PFSK-1 (cell line): ENCODE results near the gene TRUB1.

Experiments used
- FOXP2 ChIP-seq: optimal IDR thresholded peaks from 2 replicates; pipeline ENCODE3; 2011; ENCODE audit warnings: borderline replicate concordance, control low read depth, inconsistent platforms; ENCODE audit not compliant: insufficient read depth; ENCODE audit errors: extremely low read length, extremely low read depth
- POLR2AphosphoS5 ChIP-seq: IDR thresholded peaks from 2 replicates; pipeline ENCODE4 v1.6.1; 2012; ENCODE audit warnings: low read depth, mild to moderate bottlenecking, control low read depth, low read length, moderate library complexity
- REST ChIP-seq, 2 experiments: IDR thresholded peaks; 2 replicates each; pipeline versions ENCODE4 v1.6.1 to v1.8.0; 2011 to 2012; ENCODE audit warnings: low read depth in 2 of 2, low read length in 2 of 2, control low read depth in 1 of 2, inconsistent platforms in 1 of 2, mild to moderate bottlenecking in 1 of 2, moderate library complexity in 1 of 2; ENCODE audit not compliant: insufficient read depth in 1 of 2
- SIN3A ChIP-seq: IDR thresholded peaks from 2 replicates; pipeline ENCODE4 v1.6.1; 2012; ENCODE audit warnings: mild to moderate bottlenecking, low read length, moderate library complexity, borderline replicate concordance; ENCODE audit not compliant: insufficient read depth
- TAF1 ChIP-seq: IDR thresholded peaks from 2 replicates; pipeline ENCODE4 v1.6.1; 2012; ENCODE audit warnings: low read length, control low read depth, borderline replicate concordance; ENCODE audit not compliant: insufficient read depth

Gene TRUB1

GRCh38 chr10:114973997-114974396, 36.0 kb downstream of the TRUB1 start:
- TF ChIP-seq REST (IDR thresholded peaks at IDR 0.05; ENCODE audit: insufficient read depth in 1 of 2, low read depth in 2 of 2, low read length in 2 of 2) (no peak), POLR2AphosphoS5 (no peak), FOXP2 (no peak), SIN3A (no peak), TAF1 (no peak)

- TF ChIP-seq FOXP2: no peak
- no peak for TF ChIP-seq SIN3A
- no peak for TF ChIP-seq REST (IDR thresholded peaks at IDR 0.05; ENCODE audit: insufficient read depth in 1 of 2, low read depth in 2 of 2, low read length in 2 of 2)
- no peak for TF ChIP-seq TAF1
- no peak for TF ChIP-seq POLR2AphosphoS5
Observed at GRCh38 chr10:114974625-114975024, 36.6 kb downstream of the TRUB1 start.

GRCh38 chr10:114975091-114975490, 37.1 kb downstream of the TRUB1 start:
- no peak for TF ChIP-seq SIN3A
- no peak for TF ChIP-seq REST (IDR thresholded peaks at IDR 0.05; ENCODE audit: insufficient read depth in 1 of 2, low read depth in 2 of 2, low read length in 2 of 2)
- no peak for TF ChIP-seq TAF1
- no peak for TF ChIP-seq FOXP2
- TF ChIP-seq POLR2AphosphoS5: no peak

- TF ChIP-seq REST (IDR thresholded peaks at IDR 0.05; ENCODE audit: insufficient read depth in 1 of 2, low read depth in 2 of 2, low read length in 2 of 2) (no peak), TAF1 (no peak), SIN3A (no peak), FOXP2 (no peak), POLR2AphosphoS5 (no peak)
Observed at GRCh38 chr10:114982989-114983388, 45.0 kb downstream of the TRUB1 start.

- TF ChIP-seq POLR2AphosphoS5 (no peak), TAF1 (no peak), FOXP2 (no peak), REST (IDR thresholded peaks at IDR 0.05; ENCODE audit: insufficient read depth in 1 of 2, low read depth in 2 of 2, low read length in 2 of 2) (no peak), SIN3A (no peak)
Observed at GRCh38 chr10:114987995-114988394, 50.0 kb downstream of the TRUB1 start.
